HCT116 (cell line): ENCODE data around the gene JUN. TPM values are rescaled to one million over a fixed set of nuclear protein-coding genes. Genes with fewer than 3 reads are reported as not detected.
A peak's percentile ranks its signal among the peaks of the same experiment; 100 is the strongest.

Experiments
- ATAC-seq: fragments of 200-7000 bp; cut with Tn5 transposase; 2 replicates; pipeline ENCODE4 v1.9.1; 2020; ENCODE audit warnings: mild to moderate bottlenecking, moderate library complexity
- BruUV-seq: library from RNA; stranded (reverse); fragments of 400-500 nt; replicated peaks from 2 replicates; lab custom pipeline; 2021; lab: Mats Ljungman, UMichigan
- CTCF ChIA-PET: fragments of 300-600 bp; sonication (Branson Sonifier 250); formaldehyde crosslinking; loops from one replicate; lab custom pipeline; 2021; ENCODE audit warnings: antibody characterized with exemption; lab: Charles Lee
- POLR2A ChIA-PET: fragments of 300-600, 350-600 bp; sonication (Branson Sonifier 250); formaldehyde crosslinking; loops from one replicate; lab custom pipeline; 2021; ENCODE audit warnings: antibody characterized with exemption; lab: Charles Lee
- RAD21 ChIA-PET, 2 experiments: fragments of 300-600 bp; sonication (Branson Sonifier 250); formaldehyde crosslinking; loops; one replicate each; lab custom pipeline; 2023; ENCODE audit warnings: low total read pairs in 2 of 2; ENCODE audit not compliant: uncharacterized antibody in 2 of 2, unreplicated experiment in 2 of 2, low non-redundant PET in 1 of 2; lab: Charles Lee
- DNase-seq: peaks from one replicate; pipeline ENCODE4 v3.0.0-alpha.2; 2010; ENCODE audit warnings: low read depth, low spot score
- H2AFZ ChIP-seq: fragments of 200-600 bp; shearing (Covaris generic), sonication (generic); 2 replicates; pipeline ENCODE4 v1.6.1; 2017; ENCODE audit warnings: low read depth, mixed run types, mixed read lengths, antibody characterized with exemption, low read length; ENCODE audit not compliant: poor library complexity, severe bottlenecking
- H3K27ac ChIP-seq: 2 replicates; pipeline ENCODE4 v1.5.1; 2012; ENCODE audit warnings: low read depth, low read length
- H3K27me3 ChIP-seq: fragments of 200-600 bp; sonication (generic); 2 replicates; pipeline ENCODE4 v1.6.1; 2016; ENCODE audit warnings: mixed run types, low read length, mixed read lengths; ENCODE audit not compliant: insufficient read depth
- H3K36me3 ChIP-seq, 2 experiments: fragments of 200-500 bp in 1 of 2; fragments of 200-600 bp in 1 of 2; sonication (Bioruptor generic) in 1 of 2; sonication (generic) in 1 of 2; 2 replicates each; pipeline versions ENCODE4 v1.5.1 to v1.6.1; 2014 to 2016; ENCODE audit warnings: low read length in 2 of 2, inconsistent platforms in 1 of 2, mixed read lengths in 1 of 2, mixed run types in 1 of 2; ENCODE audit not compliant: insufficient read depth in 2 of 2, control insufficient read depth in 1 of 2
- H3K4me1 ChIP-seq, 2 experiments: fragments of 200-600 bp in 1 of 2; sonication (generic) in 1 of 2; 2 replicates each; pipeline versions ENCODE4 v1.5.1 to v1.6.1; 2012 to 2017; ENCODE audit warnings: low read length in 2 of 2, inconsistent platforms in 1 of 2, mild to moderate bottlenecking in 1 of 2, mixed read lengths in 1 of 2, mixed run types in 1 of 2, moderate library complexity in 1 of 2; ENCODE audit not compliant: insufficient read depth in 2 of 2, control insufficient read depth in 1 of 2
- H3K4me2 ChIP-seq: fragments of 200-600 bp; sonication (generic); 2 replicates; pipeline ENCODE4 v1.6.1; 2017; ENCODE audit warnings: mixed run types, low read length, mixed read lengths
- H3K4me3 ChIP-seq, 2 experiments: fragments of 200-600 bp in 1 of 2; sonication (generic) in 1 of 2; replicated peaks in 1 of 2; 2 replicates each; pipeline ENCODE4 v1.5.1; 2011 to 2016; ENCODE audit warnings: low read length in 2 of 2, control low read depth in 1 of 2, low read depth in 1 of 2, mild to moderate bottlenecking in 1 of 2, mixed read lengths in 1 of 2, mixed run types in 1 of 2
- H3K79me2 ChIP-seq: fragments of 200-600 bp; sonication (generic); 2 replicates; pipeline ENCODE4 v1.6.1; 2017; ENCODE audit warnings: mild to moderate bottlenecking, mixed run types, low read length, moderate library complexity, mixed read lengths; ENCODE audit not compliant: insufficient read depth
- H3K9ac ChIP-seq: fragments of 200-600 bp; sonication (generic); 2 replicates; pipeline ENCODE4 v1.6.1; 2016; ENCODE audit warnings: low read length, mixed read lengths
- H3K9me2 ChIP-seq: fragments of 200-600 bp; sonication (generic), shearing (Covaris generic); 2 replicates; pipeline ENCODE4 v1.6.1; 2017; ENCODE audit warnings: mixed run types, mild to moderate bottlenecking, moderate library complexity; ENCODE audit not compliant: insufficient read depth
- H3K9me3 ChIP-seq, 2 experiments: fragments of 200-500 bp in 1 of 2; fragments of 200-600 bp in 1 of 2; sonication (Bioruptor generic) in 1 of 2; sonication (generic) in 1 of 2; 2 replicates each; pipeline ENCODE4 v1.6.1; 2014 to 2017; ENCODE audit warnings: low read length in 2 of 2, mixed read lengths in 2 of 2, inconsistent platforms in 1 of 2, low read depth in 1 of 2, mild to moderate bottlenecking in 1 of 2, mixed run types in 1 of 2, moderate library complexity in 1 of 2; ENCODE audit not compliant: control insufficient read depth in 1 of 2, insufficient read depth in 1 of 2
- H4K20me1 ChIP-seq: fragments of 200-600 bp; sonication (generic), shearing (Covaris generic); 2 replicates; pipeline ENCODE4 v1.6.1; 2017; ENCODE audit warnings: mixed run types, mild to moderate bottlenecking, moderate library complexity; ENCODE audit not compliant: insufficient read depth
- EZH2 ChIP-seq: fragments of 200-600 bp; sonication (generic); IDR thresholded peaks from 2 replicates; pipeline ENCODE4 v1.6.1; 2017; ENCODE audit warnings: antibody characterized with exemption, mixed run types
- POLR2A ChIP-seq: IDR thresholded peaks from 2 replicates; pipeline ENCODE4 v1.7.0; 2011; ENCODE audit warnings: borderline replicate concordance; ENCODE audit not compliant: insufficient read depth, insufficient read length; ENCODE audit errors: extremely low read depth
- POLR2AphosphoS5 ChIP-seq: IDR thresholded peaks from 2 replicates; pipeline ENCODE4 v1.6.1; 2011; ENCODE audit warnings: mild to moderate bottlenecking, low read depth, low read length, moderate library complexity
- RAD21 ChIP-seq: IDR thresholded peaks from 2 replicates; pipeline ENCODE4 v1.6.1; 2012; ENCODE audit warnings: low read depth, mild to moderate bottlenecking
- SRF ChIP-seq: IDR thresholded peaks from 2 replicates; pipeline ENCODE4 v1.6.1; 2012; ENCODE audit warnings: low read depth
- YY1 ChIP-seq: IDR thresholded peaks from 2 replicates; pipeline ENCODE4 v1.6.1; 2011; ENCODE audit warnings: low read length, low read depth, moderate library complexity, mild to moderate bottlenecking; ENCODE audit not compliant: insufficient replicate concordance; ENCODE audit errors: extremely low read depth
- ZBTB33 ChIP-seq: IDR thresholded peaks from 2 replicates; pipeline ENCODE4 v1.6.1; 2011; ENCODE audit warnings: mild to moderate bottlenecking, low read length, moderate library complexity; ENCODE audit not compliant: insufficient replicate concordance; ENCODE audit errors: extremely low read depth
- intact Hi-C: fragments of 100-400 bp; cut with micrococcal nuclease; formaldehyde crosslinking; loops from 2 replicates; pipeline ENCODE4 v1.10.0; 2022
- total RNA-seq: library from RNA; stranded (reverse); gene quantifications from one replicate; pipeline ENCODE4 v1.2.1, GENCODE V29; 2021; ENCODE audit not compliant: unreplicated experiment

The JUN gene
- total RNA-seq, 1 experiment from 2014 or later: 18.7 TPM

- no TSS peak for BruUV-seq
- intact Hi-C loops: loop anchor here (10.0 kb wide), 1 partner anchor 655 kb away; no protein-coding TSS in a partner anchor
- Histone ChIP-seq H4K20me1 (no peaks in the 10 kb centered on the region), H3K9me2 (no peaks in the 10 kb centered on the region), H3K9me3 (no peaks in the 10 kb centered on the region), H3K4me2 (no peak overlapping the region), H3K4me3 (no peak overlapping the region), H3K79me2 (peaks cover 15% of the 10 kb centered on the region), H3K27me3 (no peaks in the 10 kb centered on the region), H3K9ac (no peak overlapping the region), H2AFZ (no peak overlapping the region), H3K4me1 (peaks cover 3 to 22% of the 10 kb centered on the region in 2 experiments; a peak in 3 of 4 replicates), H3K27ac (no peak overlapping the region), H3K36me3 (no peaks in the 10 kb centered on the region)
- ChIA-PET RAD21 (no interaction called here), CTCF (interaction anchor here (1.8 kb wide), 1 partner anchor 11 kb away, joined by 5 read pairs; no protein-coding TSS in a partner anchor), POLR2A (interaction anchor here (1.5 kb wide), 1 partner anchor 58 kb away, joined by 4 read pairs; no protein-coding TSS in a partner anchor)
- ATAC-seq (no peak), DNase-seq (no peak)
- TF ChIP-seq YY1 (no peak), POLR2AphosphoS5 (peak; percentile 44; the same call in 1 of the 2 replicates), SRF (peak; percentile 82)
- TF ChIP-seq, all 23 proteins: peak for 2
These were observed 4.0 kb downstream of the JUN start for GRCh38 chr1:58779801-58780382.

GRCh38 chr1:58779059-58779754, 4.6 kb downstream of the JUN start:
- POLR2A ChIA-PET: interaction anchor here (1.5 kb wide), 1 partner anchor 59 kb away, joined by 4 read pairs; no protein-coding TSS in a partner anchor
- Histone ChIP-seq H3K27me3 (no peaks in the 10 kb centered on the region), H3K4me2 (no peak overlapping the region), H3K27ac (no peak overlapping the region), H3K9ac (no peak overlapping the region), H3K4me1 (peaks cover 3 to 22% of the 10 kb centered on the region in 2 experiments; a peak in 3 of 4 replicates), H3K36me3 (no peaks in the 10 kb centered on the region), H3K9me2 (no peaks in the 10 kb centered on the region), H3K9me3 (no peaks in the 10 kb centered on the region), H3K4me3 (no peak overlapping the region), H4K20me1 (no peaks in the 10 kb centered on the region), H2AFZ (no peak overlapping the region), H3K79me2 (peaks cover 15% of the 10 kb centered on the region)
- RAD21 ChIA-PET: no interaction called here
- intact Hi-C loops: no loop called here
- ATAC-seq (no peak), DNase-seq (no peak)
- BruUV-seq: no TSS peak
- CTCF ChIA-PET: interaction anchor here (1.8 kb wide), 1 partner anchor 10 kb away, joined by 5 read pairs; no protein-coding TSS in a partner anchor
- no peak for TF ChIP-seq EZH2
- TF ChIP-seq RAD21: no peak
- no peak for TF ChIP-seq POLR2A
- TF ChIP-seq ZBTB33: no peak
